ENCODE results near the gene RNF144A.

GRCh38 chr2:7010391-7011054 lies 93.3 kb downstream of the RNF144A start:
- TF ChIP-seq SP1 (IDR thresholded peaks at IDR 0.05; ENCODE audit: low read depth, low read length) (no peak), CTCF (IDR thresholded peaks at IDR 0.05 in 2 of 3, conservative IDR thresholded peaks at IDR 0.05 in 1 of 3; ENCODE audit: control insufficient read depth in 2 of 3, extremely low read depth in 1 of 3, insufficient read depth in 1 of 3, low read depth in 3 of 3, low read length in 3 of 3) (no peak)
